IMR-90 (cell line): ENCODE measurements around the gene TMEM238. TPM values are rescaled to one million over a fixed set of nuclear protein-coding genes. Genes with fewer than 3 reads are reported as not detected.
A peak's percentile ranks its signal among the peaks of the same experiment; 100 is the strongest.

Experiments
- ATAC-seq: fragments of 200-7000 bp; cut with Tn5 transposase; 2 replicates; pipeline ENCODE4 v1.9.1; 2020; ENCODE audit warnings: low read depth, mild to moderate bottlenecking, moderate library complexity
- BruUV-seq: library from RNA; stranded (reverse); fragments of 400-500 nt; replicated peaks from 2 replicates; lab custom pipeline; 2021; lab: Mats Ljungman, UMichigan
- CTCF ChIA-PET: fragments of 300-600 bp; formaldehyde crosslinking; extraction: SDS; loops from one replicate; lab custom pipeline; 2021; ENCODE audit warnings: antibody characterized with exemption; lab: Yijun Ruan, JAX
- POLR2A ChIA-PET: fragments of 300-600 bp; sonication (Branson Sonifier 250); formaldehyde crosslinking; loops from one replicate; lab custom pipeline; 2022; ENCODE audit warnings: antibody characterized with exemption; ENCODE audit not compliant: unreplicated experiment; lab: Charles Lee
- DNase-seq: peaks from one replicate; pipeline ENCODE4 v3.0.0; 2013
- H2AFZ ChIP-seq: replicated peaks from 2 replicates; pipeline ENCODE3; 2013; ENCODE audit warnings: low read length, mild to moderate bottlenecking; ENCODE audit not compliant: poor library complexity
- H2AK5ac ChIP-seq: 2 replicates; pipeline ENCODE4 v1.6.1; 2013; ENCODE audit warnings: low read depth, low read length, inconsistent platforms
- H2AK9ac ChIP-seq: replicated peaks from 2 replicates; pipeline ENCODE3; 2013; ENCODE audit warnings: mild to moderate bottlenecking, low read depth, low read length, moderate library complexity; ENCODE audit not compliant: poor library complexity
- H2BK120ac ChIP-seq: 2 replicates; pipeline ENCODE4 v1.6.1; 2013; ENCODE audit warnings: low read depth, low read length, inconsistent platforms
- H2BK15ac ChIP-seq: 3 replicates; pipeline ENCODE4 v1.6.1; 2013; ENCODE audit warnings: low read depth, low read length, inconsistent platforms
- H2BK20ac ChIP-seq: 2 replicates; pipeline ENCODE4 v1.6.1; 2013; ENCODE audit warnings: low read depth, mild to moderate bottlenecking, inconsistent platforms, low read length, moderate library complexity
- H2BK5ac ChIP-seq: 2 replicates; pipeline ENCODE4 v1.6.1; 2013; ENCODE audit warnings: mild to moderate bottlenecking, low read depth, low read length, inconsistent platforms; ENCODE audit not compliant: poor library complexity, severe bottlenecking
- H3K14ac ChIP-seq: replicated peaks from 2 replicates; pipeline ENCODE4 v1.6.1; 2013; ENCODE audit warnings: low read depth, low read length, inconsistent platforms
- H3K18ac ChIP-seq: 2 replicates; pipeline ENCODE4 v1.6.1; 2013; ENCODE audit warnings: low read depth, low read length, control low read depth
- H3K23ac ChIP-seq: 2 replicates; pipeline ENCODE4 v1.6.1; 2013; ENCODE audit warnings: low read depth, low read length, inconsistent platforms
- H3K27ac ChIP-seq: 2 replicates; pipeline ENCODE4 v1.5.1; 2013; ENCODE audit warnings: mild to moderate bottlenecking, control low read depth, low read length; ENCODE audit not compliant: insufficient read depth
- H3K27me3 ChIP-seq: 2 replicates; pipeline ENCODE4 v1.6.1; 2013; ENCODE audit warnings: low read length; ENCODE audit not compliant: control insufficient read depth, insufficient read depth
- H3K36me3 ChIP-seq: 2 replicates; pipeline ENCODE4 v1.6.1; 2013; ENCODE audit warnings: low read length, mixed read lengths; ENCODE audit not compliant: control insufficient read depth, insufficient read depth
- H3K4ac ChIP-seq: 2 replicates; pipeline ENCODE4 v1.6.1; 2013; ENCODE audit warnings: low read depth, low read length, inconsistent platforms
- H3K4me1 ChIP-seq: 2 replicates; pipeline ENCODE4 v1.6.1; 2013; ENCODE audit warnings: low read length, mixed read lengths; ENCODE audit not compliant: control insufficient read depth, insufficient read depth
- H3K4me2 ChIP-seq: 2 replicates; pipeline ENCODE4 v1.6.1; 2013; ENCODE audit warnings: low read depth, mild to moderate bottlenecking, control low read depth, low read length, moderate library complexity
- H3K4me3 ChIP-seq: 2 replicates; pipeline ENCODE4 v1.5.1; 2013; ENCODE audit warnings: low read depth, mild to moderate bottlenecking, control low read depth, low read length, moderate library complexity; ENCODE audit not compliant: insufficient read depth
- H3K56ac ChIP-seq: 2 replicates; pipeline ENCODE4 v1.6.1; 2013; ENCODE audit warnings: low read length, inconsistent platforms; ENCODE audit not compliant: insufficient read depth; ENCODE audit errors: extremely low read depth
- H3K79me1 ChIP-seq, 2 experiments: 2 replicates each; pipeline ENCODE4 v1.6.1; 2013; ENCODE audit warnings: low read length in 2 of 2, inconsistent platforms in 1 of 2, low read depth in 1 of 2
- H3K9ac ChIP-seq: 2 replicates; pipeline ENCODE4 v1.6.1; 2013; ENCODE audit warnings: low read depth, low read length, control low read depth
- H3K9me1 ChIP-seq: 2 replicates; pipeline ENCODE4 v1.6.1; 2013; ENCODE audit warnings: low read length, inconsistent platforms; ENCODE audit not compliant: insufficient read depth
- H3K9me3 ChIP-seq: 2 replicates; pipeline ENCODE4 v1.6.1; 2013; ENCODE audit warnings: low read length; ENCODE audit not compliant: control insufficient read depth, insufficient read depth
- H4K20me1 ChIP-seq: 2 replicates; pipeline ENCODE4 v1.6.1; 2013; ENCODE audit warnings: low read length, inconsistent platforms; ENCODE audit not compliant: insufficient read depth
- H4K5ac ChIP-seq: 2 replicates; pipeline ENCODE4 v1.6.1; 2013; ENCODE audit warnings: mild to moderate bottlenecking, low read depth, low read length, control low read depth
- H4K8ac ChIP-seq, 2 experiments: 2 replicates each; pipeline ENCODE4 v1.6.1; 2013; ENCODE audit warnings: low read depth in 2 of 2, low read length in 2 of 2, control low read depth in 1 of 2, inconsistent platforms in 1 of 2
- H4K91ac ChIP-seq: 2 replicates; pipeline ENCODE4 v1.6.1; 2013; ENCODE audit warnings: low read depth, low read length, inconsistent platforms; ENCODE audit not compliant: insufficient read depth
- BHLHE40 ChIP-seq: fragments of 150-350 bp; IDR thresholded peaks from 2 replicates; pipeline ENCODE4 v1.6.1; 2016; ENCODE audit warnings: mild to moderate bottlenecking, low read depth, low read length
- CHD1 ChIP-seq: IDR thresholded peaks from 2 replicates; pipeline ENCODE4 v1.6.1; 2012; ENCODE audit warnings: low read depth, low read length, improper control_type of control experiment
- ELK1 ChIP-seq: fragments of 150-350 bp; IDR thresholded peaks from 2 replicates; pipeline ENCODE4 v1.6.1; 2016; ENCODE audit warnings: low read depth, mild to moderate bottlenecking, low read length, moderate library complexity, borderline replicate concordance
- FOS ChIP-seq: fragments of 150-350 bp; IDR thresholded peaks from 2 replicates; pipeline ENCODE4 v1.6.1; 2016; ENCODE audit warnings: low read depth, low read length
- MAFK ChIP-seq: IDR thresholded peaks from 2 replicates; pipeline ENCODE4 v1.6.1; 2012; ENCODE audit warnings: low read depth, low read length, improper control_type of control experiment
- MAZ ChIP-seq: IDR thresholded peaks from 2 replicates; pipeline ENCODE4 v1.6.1; 2012; ENCODE audit warnings: low read depth, mild to moderate bottlenecking, low read length, improper control_type of control experiment, moderate library complexity, borderline replicate concordance
- MXI1 ChIP-seq: IDR thresholded peaks from 2 replicates; pipeline ENCODE4 v1.6.1; 2012; ENCODE audit warnings: low read depth, mild to moderate bottlenecking, low read length, moderate library complexity, borderline replicate concordance
- NFE2L2 ChIP-seq: fragments of 150-350 bp; IDR thresholded peaks from 2 replicates; pipeline ENCODE4 v1.6.1; 2016; ENCODE audit warnings: low read depth, mild to moderate bottlenecking, low read length
- RAD21 ChIP-seq: IDR thresholded peaks from 2 replicates; pipeline ENCODE4 v1.6.1; 2012; ENCODE audit warnings: low read length, improper control_type of control experiment
- RCOR1 ChIP-seq: IDR thresholded peaks from 2 replicates; pipeline ENCODE4 v1.6.1; 2012; ENCODE audit warnings: mild to moderate bottlenecking, low read length, improper control_type of control experiment; ENCODE audit not compliant: insufficient replicate concordance
- RFX5 ChIP-seq: IDR thresholded peaks from 2 replicates; pipeline ENCODE4 v1.8.0; 2012; ENCODE audit warnings: low read depth, mild to moderate bottlenecking, low read length, moderate library complexity
- WGBS, 2 experiments: methylation state at CpG; one replicate each; pipeline versions ENCODE4 v1.1.5 to v1.1.7; 2013; ENCODE audit warnings: missing lambda C conversion rate in 2 of 2; ENCODE audit not compliant: insufficient read length in 1 of 2; ENCODE audit errors: extremely low coverage in 2 of 2; 5-methylcytosine and 5-hydroxymethylcytosine counted together
- dilution Hi-C: fragments of 300-500 bp; cut with HindIII; formaldehyde crosslinking; loops from one replicate; pipeline ENCODE4 v1.14.3; 2018; ENCODE audit warnings: low sequenced_read_pairs; ENCODE audit not compliant: unreplicated experiment
- in situ Hi-C: fragments of 300-500 bp; cut with MboI; formaldehyde crosslinking; loops from 3 replicates; pipeline ENCODE4 v1.14.3; 2019; ENCODE audit warnings: low sequenced_read_pairs, inconsistent platforms, mixed read lengths
- intact Hi-C: fragments of 100-400 bp; cut with micrococcal nuclease; formaldehyde crosslinking; loops from 2 replicates; pipeline ENCODE4 v1.10.0; 2022
- polyA plus RNA-seq, 3 experiments: library from polyadenylated mRNA; depleted of rRNA; stranded (reverse); fragments of >200 nt; gene quantifications; 2 replicates each; pipeline ENCODE4 v1.2.3, GENCODE V29; 2012; ENCODE audit warnings: low replicate concordance in 1 of 3
- total RNA-seq: library from RNA; depleted of rRNA; stranded (reverse); fragments of >200 nt; gene quantifications from 2 replicates; pipeline ENCODE4 v1.2.3, GENCODE V29; 2012
- TF ChIP-seq, protein P1 (sequence below): conservative IDR thresholded peaks from 2 replicates; pipeline ENCODE4 v1.5.1; 2012; ENCODE audit warnings: mild to moderate bottlenecking, low read depth, low read length, improper control_type of control experiment
- TF ChIP-seq, protein P2 (sequence below): fragments of 150-350 bp; IDR thresholded peaks from 2 replicates; pipeline ENCODE4 v1.6.1; 2017; ENCODE audit warnings: mild to moderate bottlenecking, antibody characterized with exemption, low read length, low read depth

The TMEM238 gene
- total and polyA plus RNA-seq, 2 of the 4 experiments (the other 2 are of a cell fraction): not detected

DNA sequence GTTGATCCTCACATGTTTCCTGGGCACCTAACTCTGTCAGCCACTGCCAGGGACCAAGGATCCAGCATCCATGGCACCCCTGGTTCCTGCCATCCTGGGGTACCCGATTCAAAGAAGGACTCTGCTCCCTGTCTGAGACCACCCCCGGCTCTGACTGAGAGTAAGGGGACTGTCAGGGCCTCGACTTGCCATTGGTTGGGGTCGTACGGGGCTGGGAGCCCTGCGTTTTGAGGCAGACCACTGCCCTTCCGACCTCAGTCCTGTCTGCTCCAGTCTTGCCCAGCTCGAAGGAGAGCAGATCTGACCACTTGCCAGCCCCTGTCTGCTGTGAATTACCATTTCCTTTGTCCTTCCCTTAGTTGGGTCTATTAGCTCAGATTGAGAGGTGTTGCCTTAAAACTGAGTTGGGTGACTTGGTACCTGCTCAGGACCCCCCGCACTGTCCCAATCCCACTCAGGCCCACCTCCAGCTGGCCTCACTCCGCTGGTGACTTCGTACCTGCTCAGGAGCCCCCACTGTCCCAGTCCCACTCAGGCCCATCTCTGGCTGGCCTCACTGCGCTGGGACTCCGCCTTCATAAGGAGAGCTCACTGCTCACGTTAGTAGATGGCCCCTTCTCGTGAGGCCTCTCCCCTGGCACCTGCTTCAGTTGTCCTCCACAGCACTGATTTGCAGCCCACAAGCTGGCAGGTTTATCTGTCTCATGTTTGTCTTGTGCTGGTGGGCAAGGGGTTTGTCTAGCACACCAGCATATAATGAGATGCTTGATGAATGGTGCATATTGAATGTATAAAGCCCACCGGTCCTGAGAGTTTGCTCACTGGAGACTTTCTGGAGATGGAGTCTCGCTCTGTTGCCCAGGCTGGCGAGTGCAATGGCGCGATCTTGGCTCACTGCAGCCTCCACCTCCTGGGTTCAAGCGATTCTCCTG is 5.6 kb upstream of the TMEM238 start:
- ATAC-seq: no peak
- dilution Hi-C loops (no loop called here), intact Hi-C loops (loop anchor here (5.0 kb wide), 2 partner anchors 87 to 107 kb away; partner anchors contain the start of genes BRSK1 and HSPBP1), in situ Hi-C loops (loop anchor here (10.0 kb wide), 1 partner anchor 95 kb away; no protein-coding TSS in a partner anchor)
- Histone ChIP-seq H4K5ac (no peak overlapping the region), H2BK120ac (no peak overlapping the region), H3K27me3 (no peaks in the 10 kb centered on the region), H2BK15ac (no peak overlapping the region), H3K9ac (no peak overlapping the region; the same call in 1 of the 2 replicates), H3K18ac (no peak overlapping the region), H4K20me1 (peaks cover 75% of the 10 kb centered on the region), H3K4ac (no peak overlapping the region), H3K27ac (no peak overlapping the region), H3K36me3 (peaks cover 48% of the 10 kb centered on the region), H3K4me1 (peaks cover 41% of the 10 kb centered on the region), H3K14ac (no peak overlapping the region), H2AK9ac (peak overlapping the region; percentile 63), H2BK20ac (no peak overlapping the region), H3K4me3 (no peak overlapping the region), H2AK5ac (peak overlapping the region; percentile 4; the same call in 1 of the 2 replicates), H3K23ac (peak overlapping the region; percentile 18; the same call in 1 of the 2 replicates), H3K9me1 (peaks cover 31% of the 10 kb centered on the region), H3K4me2 (no peak overlapping the region; the same call in 1 of the 2 replicates), H2AFZ (no peak overlapping the region), H4K8ac (peak overlapping the region in 1 of 2 experiments; percentile 13; a peak in 1 of 4 replicates), H3K79me1 (peaks cover 21 to 66% of the 10 kb centered on the region in 2 experiments), H3K9me3 (no peaks in the 10 kb centered on the region), H2BK5ac (no peak overlapping the region), H4K91ac (no peak overlapping the region), H3K56ac (no peak overlapping the region)
- no peak for DNase-seq
- ChIA-PET POLR2A (interaction anchor here (1.3 kb wide), 1 partner anchor 17 kb away, joined by 3 read pairs; no protein-coding TSS in a partner anchor), CTCF (no interaction called here)
- BruUV-seq: no TSS peak
- WGBS, 2 experiments: 93% methylated on average over 9 of the region's 21 CpGs; no CpG with 5 or more reads in 1 of the 2 experiments
- no peak for TF ChIP-seq MXI1
- TF ChIP-seq CHD1: no peak
- TF ChIP-seq BHLHE40: no peak
- TF ChIP-seq RAD21: no peak
- no peak for TF ChIP-seq MAZ
- TF ChIP-seq RCOR1: no peak
- TF ChIP-seq RFX5: no peak
- TF ChIP-seq, protein P1, sequence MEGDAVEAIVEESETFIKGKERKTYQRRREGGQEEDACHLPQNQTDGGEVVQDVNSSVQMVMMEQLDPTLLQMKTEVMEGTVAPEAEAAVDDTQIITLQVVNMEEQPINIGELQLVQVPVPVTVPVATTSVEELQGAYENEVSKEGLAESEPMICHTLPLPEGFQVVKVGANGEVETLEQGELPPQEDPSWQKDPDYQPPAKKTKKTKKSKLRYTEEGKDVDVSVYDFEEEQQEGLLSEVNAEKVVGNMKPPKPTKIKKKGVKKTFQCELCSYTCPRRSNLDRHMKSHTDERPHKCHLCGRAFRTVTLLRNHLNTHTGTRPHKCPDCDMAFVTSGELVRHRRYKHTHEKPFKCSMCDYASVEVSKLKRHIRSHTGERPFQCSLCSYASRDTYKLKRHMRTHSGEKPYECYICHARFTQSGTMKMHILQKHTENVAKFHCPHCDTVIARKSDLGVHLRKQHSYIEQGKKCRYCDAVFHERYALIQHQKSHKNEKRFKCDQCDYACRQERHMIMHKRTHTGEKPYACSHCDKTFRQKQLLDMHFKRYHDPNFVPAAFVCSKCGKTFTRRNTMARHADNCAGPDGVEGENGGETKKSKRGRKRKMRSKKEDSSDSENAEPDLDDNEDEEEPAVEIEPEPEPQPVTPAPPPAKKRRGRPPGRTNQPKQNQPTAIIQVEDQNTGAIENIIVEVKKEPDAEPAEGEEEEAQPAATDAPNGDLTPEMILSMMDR: no peak
- no peak for TF ChIP-seq FOS
- TF ChIP-seq ELK1: no peak
- no peak for TF ChIP-seq NFE2L2
- TF ChIP-seq, protein P2, sequence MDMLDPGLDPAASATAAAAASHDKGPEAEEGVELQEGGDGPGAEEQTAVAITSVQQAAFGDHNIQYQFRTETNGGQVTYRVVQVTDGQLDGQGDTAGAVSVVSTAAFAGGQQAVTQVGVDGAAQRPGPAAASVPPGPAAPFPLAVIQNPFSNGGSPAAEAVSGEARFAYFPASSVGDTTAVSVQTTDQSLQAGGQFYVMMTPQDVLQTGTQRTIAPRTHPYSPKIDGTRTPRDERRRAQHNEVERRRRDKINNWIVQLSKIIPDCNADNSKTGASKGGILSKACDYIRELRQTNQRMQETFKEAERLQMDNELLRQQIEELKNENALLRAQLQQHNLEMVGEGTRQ: no peak
- no peak for TF ChIP-seq MAFK
